ENCODE results near the gene BEX4. TPM values are rescaled to one million over a fixed set of nuclear protein-coding genes. Genes with fewer than 3 reads are reported as not detected.
"Not testable (repeated sequence)": the region's sequence is repeated elsewhere in the genome, so short reads cannot be mapped to it uniquely, and the experiment has no call there.

The BEX4 gene
- polyA plus RNA-seq, 3 donors: 17.6 to 33.5 (median 28.6) TPM

DNA sequence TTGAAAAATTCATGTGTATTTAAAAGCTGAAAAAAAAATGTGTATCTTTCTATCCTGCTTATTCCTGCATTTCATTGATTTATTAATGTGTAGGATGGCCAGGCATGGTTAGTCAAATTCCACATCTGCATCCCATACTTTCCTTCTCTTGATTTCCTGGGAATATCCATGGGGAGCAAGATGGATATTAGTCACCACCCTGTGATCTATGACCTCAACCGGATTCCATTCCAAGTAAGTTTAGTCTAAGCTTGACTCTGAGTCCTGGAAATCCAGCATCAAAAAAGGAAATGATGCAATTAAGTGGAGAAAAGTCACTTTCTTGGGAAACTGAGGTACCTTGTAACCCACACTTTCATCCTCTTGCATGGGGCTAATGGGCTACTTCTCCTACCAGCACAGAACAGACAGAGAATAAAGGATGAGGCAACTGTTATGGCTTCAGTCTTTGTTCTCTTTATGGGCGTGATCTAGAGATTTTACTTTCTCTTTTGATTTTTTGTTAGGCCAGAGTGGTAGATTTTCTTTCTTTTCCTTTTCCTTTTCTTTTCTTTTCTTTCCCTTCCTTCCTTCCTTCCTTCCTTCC, 17.1 kb upstream of the BEX4 start:
- intact Hi-C loops (cut with micrococcal nuclease): no loop called here
- Mint-ChIP-seq H3K4me3 (no peak overlapping the region), H3K9me3 (no peaks in the 10 kb centered on the region), H3K36me3 (no peaks in the 10 kb centered on the region), H3K27ac (no peak overlapping the region), H3K4me1 (no peaks in the 10 kb centered on the region), H3K27me3 (ENCODE audit: low read depth in 3 of 3) (peaks cover 3 to 7% (median 3%) of the 10 kb centered on the region in 3 donors)
- Histone ChIP-seq H2AFZ (ENCODE audit: insufficient read depth, low read depth, low read length, poor library complexity, severe bottlenecking) (no peak overlapping the region), H3K27ac (ENCODE audit: low read depth in 1 of 2, low read length in 2 of 2) (no peak overlapping the region), H3K27me3 (ENCODE audit: control insufficient read depth in 2 of 2, insufficient read depth in 2 of 2, low read length in 2 of 2) (no peaks in the 10 kb centered on the region), H3K4me1 (ENCODE audit: control insufficient read depth in 1 of 2, insufficient read depth in 2 of 2, low read length in 2 of 2) (no peaks in the 10 kb centered on the region), H3K36me3 (replicated peaks in 1 of 2; ENCODE audit: control insufficient read depth in 1 of 2, insufficient read depth in 2 of 2, low read length in 2 of 2) (no peaks in the 10 kb centered on the region), H3K4me2 (replicated peaks; ENCODE audit: extremely low read depth, low read length, poor library complexity, severe bottlenecking) (no peak overlapping the region), H3K4me3 (replicated peaks in 1 of 3; ENCODE audit: low read depth in 2 of 3, low read length in 3 of 3) (no peak overlapping the region), H3K9me3 (replicated peaks in 1 of 2; ENCODE audit: control insufficient read depth in 1 of 2, insufficient read depth in 1 of 2, low read length in 2 of 2) (no peaks in the 10 kb centered on the region), H3K9ac (ENCODE audit: insufficient read depth, low read length, poor library complexity, severe bottlenecking) (no peak overlapping the region), H4K20me1 (ENCODE audit: insufficient read depth, low read length) (no peaks in the 10 kb centered on the region), H3K79me2 (ENCODE audit: insufficient read depth, low read length) (no peaks in the 10 kb centered on the region)
- WGBS (ENCODE audit: insufficient coverage): no CpG with 5 or more reads among the region's 2 CpGs
- no peak for DNase-seq
- TF ChIP-seq CTCF (IDR thresholded peaks at IDR 0.05): no peak

DNA sequence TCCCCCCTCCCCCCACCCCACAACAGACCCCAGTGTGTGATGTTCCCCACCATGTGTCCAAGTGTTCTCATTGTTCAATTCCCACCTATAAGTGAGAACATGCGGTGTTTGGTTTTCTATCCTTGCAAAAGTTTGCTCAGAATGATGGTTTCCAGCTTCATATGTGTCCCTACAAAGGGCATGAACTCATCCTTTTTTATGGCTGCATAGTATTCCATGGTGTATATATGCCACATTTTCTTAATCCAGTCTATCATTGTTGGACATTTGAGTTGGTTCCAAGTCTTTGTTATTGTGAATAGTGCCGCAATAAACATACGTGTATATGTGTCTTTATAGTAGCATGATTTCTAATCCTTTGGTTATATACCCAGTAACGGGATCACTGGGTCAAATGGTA, 16.2 kb upstream of the BEX4 start:
- H3K27ac Mint-ChIP-seq; DNase-seq; H3K4me3 ChIP-seq (replicated peaks in 1 of 3; ENCODE audit: low read depth in 2 of 3, low read length in 3 of 3); H3K9ac ChIP-seq (ENCODE audit: insufficient read depth, low read length, poor library complexity, severe bottlenecking); H3K36me3 Mint-ChIP-seq; H3K36me3 ChIP-seq (replicated peaks in 1 of 2; ENCODE audit: control insufficient read depth in 1 of 2, insufficient read depth in 2 of 2, low read length in 2 of 2); H3K4me1 ChIP-seq (ENCODE audit: control insufficient read depth in 1 of 2, insufficient read depth in 2 of 2, low read length in 2 of 2); intact Hi-C loops (cut with micrococcal nuclease); H3K4me3 Mint-ChIP-seq; H3K27me3 Mint-ChIP-seq (ENCODE audit: low read depth in 3 of 3); H3K9me3 Mint-ChIP-seq; H3K4me1 Mint-ChIP-seq; H3K79me2 ChIP-seq (ENCODE audit: insufficient read depth, low read length); H2AFZ ChIP-seq (ENCODE audit: insufficient read depth, low read depth, low read length, poor library complexity, severe bottlenecking); H3K9me3 ChIP-seq (replicated peaks in 1 of 2; ENCODE audit: control insufficient read depth in 1 of 2, insufficient read depth in 1 of 2, low read length in 2 of 2); H3K27me3 ChIP-seq (ENCODE audit: control insufficient read depth in 2 of 2, insufficient read depth in 2 of 2, low read length in 2 of 2); H4K20me1 ChIP-seq (ENCODE audit: insufficient read depth, low read length); H3K27ac ChIP-seq (ENCODE audit: low read depth in 1 of 2, low read length in 2 of 2); H3K4me2 ChIP-seq (replicated peaks; ENCODE audit: extremely low read depth, low read length, poor library complexity, severe bottlenecking): not testable (repeated sequence)
- WGBS (ENCODE audit: insufficient coverage): no CpG with 5 or more reads among the region's 4 CpGs

All from CD14-positive monocyte (primary cell).